Measurements from ENCODE around the gene PSAP.

PSAP gene

GRCh38 chr10:71766717-71767419, 84.2 kb downstream of the PSAP start:
- DNase-seq (ENCODE audit: low read depth): no peak

All from activated T-helper 1 cell treated with Interleukin-2 at 50 U/mL for 16 hours (primary cell).